SK-N-MC (cell line): ENCODE results near the gene RFC2.
"Not testable (repeated sequence)": the region's sequence is repeated elsewhere in the genome, so short reads cannot be mapped to it uniquely, and the experiment has no call there.

Experiments used
- DNase-seq: peaks from one replicate; pipeline ENCODE4 v3.0.0-alpha.2; 2011; ENCODE audit warnings: low read depth, low spot score
- H3K27ac ChIP-seq: fragments of 200-600 bp; sonication (generic); 2 replicates; pipeline ENCODE4 v1.5.1; 2016; ENCODE audit warnings: mixed run types
- H3K36me3 ChIP-seq: fragments of 200-600 bp; sonication (generic); 2 replicates; pipeline ENCODE4 v1.6.1; 2017; ENCODE audit warnings: antibody characterized with exemption, low read length, mixed read lengths; ENCODE audit not compliant: insufficient read depth
- H3K4me3 ChIP-seq: fragments of 200-600 bp; sonication (generic); 2 replicates; pipeline ENCODE4 v1.5.1; 2016
- H3K9ac ChIP-seq: fragments of 200-600 bp; sonication (generic); 2 replicates; pipeline ENCODE4 v1.8.0; 2017; ENCODE audit warnings: mixed run types, mixed read lengths; ENCODE audit not compliant: insufficient read length
- H3K9me3 ChIP-seq: fragments of 200-600 bp; sonication (generic); 2 replicates; pipeline ENCODE4 v1.6.1; 2017; ENCODE audit warnings: low read depth, mild to moderate bottlenecking, antibody characterized with exemption, low read length, moderate library complexity, mixed read lengths
- EZH2 ChIP-seq: fragments of 200-600 bp; sonication (generic); IDR thresholded peaks from one replicate; pipeline ENCODE4 v1.6.1; 2017; ENCODE audit warnings: antibody characterized with exemption
- FOXP2 ChIP-seq: optimal IDR thresholded peaks from 2 replicates; pipeline ENCODE3; 2011; ENCODE audit warnings: mild to moderate bottlenecking, moderate library complexity; ENCODE audit not compliant: insufficient read depth; ENCODE audit errors: extremely low read length, control extremely low read depth
- POLR2AphosphoS5 ChIP-seq: IDR thresholded peaks from 2 replicates; pipeline ENCODE4 v1.6.1; 2012; ENCODE audit warnings: mild to moderate bottlenecking, low read depth, low read length, borderline replicate concordance

RFC2 gene

DNA sequence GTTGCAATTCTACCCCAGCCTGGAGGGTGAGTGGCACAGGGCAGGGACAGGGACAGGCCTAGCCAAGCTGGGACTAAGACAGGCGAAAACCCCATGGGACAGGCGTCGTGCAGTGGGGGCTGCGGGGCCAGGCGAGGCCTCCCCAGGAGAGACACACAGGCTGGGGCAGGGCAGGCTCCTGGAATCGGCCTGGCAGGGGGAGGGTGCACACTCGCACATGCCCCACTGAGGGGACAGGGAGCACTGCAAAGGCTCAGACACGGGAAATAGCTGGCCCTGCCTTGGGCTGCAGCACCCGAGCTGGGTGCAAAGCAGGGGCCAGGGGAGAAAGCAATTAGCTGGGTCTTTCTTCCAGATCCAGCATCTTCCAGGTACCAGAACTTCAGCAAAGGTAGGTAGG lies 34.0 kb downstream of the RFC2 start:
- Histone ChIP-seq H3K36me3 (no peaks in the 10 kb centered on the region; the same call in 1 of the 2 replicates), H3K9ac (no peak overlapping the region), H3K27ac (no peak overlapping the region), H3K9me3 (no peaks in the 10 kb centered on the region), H3K4me3 (no peak overlapping the region)
- DNase-seq, result no peak
- TF ChIP-seq POLR2AphosphoS5, result no peak
- no peak for TF ChIP-seq EZH2
- no peak for TF ChIP-seq FOXP2

DNA sequence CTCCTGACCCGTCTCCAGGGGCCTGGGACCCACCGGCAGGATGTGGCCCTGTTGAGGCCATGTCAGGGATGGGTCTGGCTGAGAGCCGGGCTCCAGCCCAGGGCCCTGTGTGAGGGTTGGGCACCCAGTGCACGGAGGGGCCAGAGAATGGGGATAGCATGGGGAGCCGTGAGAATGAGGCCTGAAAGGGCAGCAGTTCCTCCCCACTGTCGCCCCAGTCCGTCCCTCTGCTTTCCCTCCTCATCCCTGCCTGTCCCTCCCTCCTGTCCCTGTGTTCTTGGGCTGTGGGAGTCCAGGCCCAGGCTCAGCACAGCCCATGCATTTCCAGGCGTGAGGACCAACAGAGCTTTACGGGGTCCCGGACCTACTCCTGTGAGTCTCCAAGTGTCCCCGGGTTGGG lies 34.8 kb downstream of the RFC2 start:
- Histone ChIP-seq H3K27ac (no peak overlapping the region), H3K9ac (no peak overlapping the region), H3K36me3 (no peaks in the 10 kb centered on the region), H3K4me3 (no peak overlapping the region), H3K9me3 (no peaks in the 10 kb centered on the region)
- no peak for DNase-seq
- TF ChIP-seq POLR2AphosphoS5 (no peak; the same call in 1 of the 2 replicates), FOXP2 (no peak), EZH2 (no peak)

DNA sequence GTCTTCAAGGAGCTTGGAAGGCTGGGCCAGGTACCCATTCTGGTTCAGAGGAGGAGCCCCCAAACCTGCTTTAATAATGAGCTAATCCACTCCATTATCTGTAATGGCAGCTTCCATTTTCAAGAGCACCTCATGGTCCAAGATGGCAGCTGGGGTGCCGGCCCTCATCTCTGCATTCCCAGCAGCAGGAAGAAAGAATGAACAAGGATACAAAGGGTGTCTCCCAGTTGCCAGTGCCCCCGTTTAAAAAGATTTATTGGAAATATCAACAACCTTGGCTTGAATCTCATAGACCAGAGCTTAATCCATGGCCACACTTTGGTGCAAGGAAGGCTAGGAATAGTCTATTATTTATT lies 35.9 kb downstream of the RFC2 start:
- H3K9me3 ChIP-seq, result no peaks in the 10 kb centered on the region
- H3K27ac ChIP-seq, result no peak overlapping the region

DNA sequence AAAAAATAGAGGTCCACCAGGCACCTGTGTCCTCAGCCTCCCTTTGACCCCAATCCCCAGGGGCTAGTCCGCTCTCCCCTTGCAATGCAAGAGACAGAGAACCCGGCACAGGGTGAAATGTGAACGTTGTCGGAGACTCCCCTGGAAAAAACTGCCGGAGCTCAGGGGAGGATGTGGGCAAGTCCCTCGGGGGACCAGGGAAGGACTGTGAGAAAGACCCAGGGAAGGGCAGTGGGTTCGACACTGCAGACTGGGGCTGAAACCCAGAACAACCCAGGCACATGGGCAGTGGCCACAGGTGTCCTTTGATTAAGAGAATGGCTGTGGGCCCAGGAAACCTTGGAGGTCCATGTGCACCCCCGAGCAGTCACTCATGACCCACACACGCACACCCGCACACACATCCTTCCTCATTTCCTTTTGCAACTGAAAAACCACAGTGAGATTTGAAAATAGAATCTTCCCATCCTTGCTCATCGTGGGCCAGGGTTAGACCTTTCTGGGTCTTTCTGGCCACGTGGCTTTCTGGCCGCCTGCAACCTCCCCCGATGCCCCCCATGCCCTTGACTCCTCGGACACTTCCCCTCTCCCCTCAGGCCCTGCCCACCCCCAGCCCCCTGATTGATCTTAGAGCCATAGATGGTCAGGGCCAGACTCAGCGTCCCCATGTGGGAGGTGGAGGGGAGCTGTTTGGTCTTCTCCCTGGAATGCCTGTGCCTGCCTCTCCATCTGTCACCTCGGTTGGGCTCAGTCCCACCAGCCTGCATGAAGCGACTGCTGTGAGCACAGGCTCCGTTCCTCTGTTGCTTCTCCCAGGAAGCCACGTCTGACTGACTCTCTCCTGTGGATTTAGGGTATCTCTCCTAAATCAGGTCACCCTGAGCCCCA lies 36.5 kb downstream of the RFC2 start:
- no peak for DNase-seq
- Histone ChIP-seq H3K9me3 (no peaks in the 10 kb centered on the region), H3K4me3 (no peak overlapping the region), H3K36me3 (no peaks in the 10 kb centered on the region), H3K27ac (no peak overlapping the region), H3K9ac (no peak overlapping the region)
- no peak for TF ChIP-seq POLR2AphosphoS5
- TF ChIP-seq EZH2, result no peak
- no peak for TF ChIP-seq FOXP2

More for the DNA sequence above, 35.9 kb downstream of the RFC2 start:
- DNase-seq, result no peak
- H3K4me3 ChIP-seq, result no peak overlapping the region
- no peak overlapping the region for H3K9ac ChIP-seq
- no peaks in the 10 kb centered on the region for H3K36me3 ChIP-seq
- TF ChIP-seq EZH2 (no peak), FOXP2 (no peak), POLR2AphosphoS5 (no peak)

DNA sequence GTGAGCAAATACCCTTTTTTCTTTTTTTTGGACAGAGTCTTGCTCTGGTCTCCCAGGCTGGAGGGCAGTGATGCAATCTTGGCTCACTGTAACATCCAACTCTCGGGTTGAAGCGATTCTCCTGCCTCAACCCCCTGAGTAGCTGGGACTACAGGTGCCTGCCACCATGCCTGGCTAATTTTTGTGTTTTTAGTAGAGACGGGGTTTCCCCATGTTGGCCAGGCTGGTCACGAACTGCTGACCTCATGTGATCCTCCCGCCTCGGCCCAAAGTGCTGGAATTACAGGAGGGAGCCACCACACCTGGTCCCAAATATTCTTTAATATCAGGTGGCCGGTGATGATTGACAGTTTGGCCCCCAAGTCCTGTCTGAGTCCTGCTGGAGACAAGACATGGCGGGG lies 37.8 kb downstream of the RFC2 start:
- H3K4me3 ChIP-seq, result no peak overlapping the region
- H3K9ac ChIP-seq, result no peak overlapping the region
- no peak for DNase-seq

DNA sequence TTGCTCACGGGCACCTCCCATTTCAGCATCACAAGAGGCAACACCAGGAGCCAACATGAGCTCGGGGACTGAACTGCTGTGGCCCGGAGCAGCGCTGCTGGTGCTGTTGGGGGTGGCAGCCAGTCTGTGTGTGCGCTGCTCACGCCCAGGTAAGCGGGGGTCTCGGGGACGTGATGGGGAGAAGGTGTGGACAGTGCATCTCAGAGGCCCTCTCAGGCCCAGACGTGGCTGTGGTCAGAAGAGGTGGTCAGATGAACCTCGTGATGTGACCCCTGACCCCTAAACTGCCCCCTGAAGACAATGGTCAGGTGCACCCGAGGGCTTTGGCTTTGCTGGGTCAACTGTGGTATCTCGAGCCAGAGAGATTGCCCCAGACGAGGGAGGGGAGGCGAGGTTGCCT lies 38.3 kb downstream of the RFC2 start:
- Histone ChIP-seq H3K4me3 (no peak overlapping the region), H3K9ac (no peak overlapping the region), H3K36me3 (no peaks in the 10 kb centered on the region), H3K9me3 (no peaks in the 10 kb centered on the region), H3K27ac (no peak overlapping the region)
- DNase-seq, result no peak
- TF ChIP-seq FOXP2 (no peak), EZH2 (no peak), POLR2AphosphoS5 (no peak)

More for the DNA sequence above, 37.8 kb downstream of the RFC2 start:
- Histone ChIP-seq H3K27ac (no peak overlapping the region), H3K9me3 (no peaks in the 10 kb centered on the region), H3K36me3 (no peaks in the 10 kb centered on the region)
- TF ChIP-seq POLR2AphosphoS5 (no peak), FOXP2 (no peak), EZH2 (no peak)

DNA sequence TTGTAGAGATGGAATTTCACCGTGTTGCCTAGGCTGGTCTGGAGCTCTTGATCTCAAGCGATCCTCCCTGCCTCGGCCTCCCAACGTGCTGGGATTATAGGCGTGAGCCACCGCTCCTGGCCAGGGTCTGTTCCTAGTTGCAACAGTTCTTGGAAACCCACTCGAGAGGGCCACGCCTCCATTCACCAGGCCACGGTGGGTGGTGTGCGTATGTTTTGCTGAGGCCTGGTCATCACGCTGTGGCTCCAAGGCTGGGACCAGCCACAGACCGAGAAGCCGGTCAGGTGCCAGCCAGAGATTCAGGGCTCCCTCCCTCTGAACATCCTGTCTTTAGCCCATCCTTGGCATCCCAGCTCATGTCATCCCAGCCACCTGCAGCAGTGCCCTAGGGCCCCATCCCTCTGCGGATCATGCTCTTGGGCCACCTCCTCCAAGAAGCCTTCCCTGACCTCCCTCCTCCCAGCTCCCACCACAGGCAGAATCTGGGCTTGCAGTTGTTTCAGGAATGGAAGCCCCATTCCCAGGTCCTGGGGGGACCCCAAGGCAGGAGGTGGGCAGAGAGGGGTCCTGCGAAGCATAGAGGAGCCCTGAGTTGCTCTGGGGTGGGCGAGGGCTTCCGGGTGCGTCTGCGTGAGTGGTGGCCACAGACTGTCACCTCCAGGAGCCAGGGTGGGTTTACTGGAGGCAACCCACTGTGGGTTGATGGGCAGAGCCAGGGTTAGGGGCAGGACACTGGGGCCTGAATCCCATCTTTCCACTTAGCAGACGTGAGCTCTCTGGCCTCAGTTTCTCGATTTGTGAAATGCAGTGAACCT lies 39.2 kb downstream of the RFC2 start:
- no peak overlapping the region for H3K27ac ChIP-seq
- H3K36me3 ChIP-seq, result no peaks in the 10 kb centered on the region
- DNase-seq, result no peak
- no peaks in the 10 kb centered on the region for H3K9me3 ChIP-seq
- TF ChIP-seq EZH2 (no peak), POLR2AphosphoS5 (no peak), FOXP2 (no peak)
- H3K9ac ChIP-seq, result no peak overlapping the region
- H3K4me3 ChIP-seq, result no peak overlapping the region

DNA sequence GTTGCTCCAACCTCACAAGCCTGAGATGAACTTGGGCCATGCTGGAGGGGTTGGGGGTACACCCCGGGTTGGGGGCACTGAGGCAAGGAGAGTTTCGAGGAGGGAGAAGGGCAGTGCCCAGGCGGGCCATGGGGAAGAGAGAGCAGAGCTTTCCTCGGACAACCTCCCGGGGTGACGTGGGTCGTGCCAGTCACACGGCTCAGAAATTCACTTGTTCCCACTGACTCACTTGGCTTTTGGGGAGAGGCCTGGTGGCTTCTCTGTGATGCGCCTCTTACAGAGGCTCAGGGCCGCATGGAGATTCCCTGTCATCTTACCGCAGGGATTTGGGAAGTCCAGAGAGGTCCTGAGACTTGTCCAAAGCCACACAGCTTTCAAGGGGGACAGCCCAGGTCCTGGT lies 41.5 kb downstream of the RFC2 start:
- no peak overlapping the region for H3K27ac ChIP-seq
- no peaks in the 10 kb centered on the region for H3K36me3 ChIP-seq
- DNase-seq, result no peak
- no peaks in the 10 kb centered on the region for H3K9me3 ChIP-seq
- H3K4me3 ChIP-seq, result no peak overlapping the region
- TF ChIP-seq POLR2AphosphoS5 (no peak), FOXP2 (no peak), EZH2 (no peak)
- no peak overlapping the region for H3K9ac ChIP-seq

DNA sequence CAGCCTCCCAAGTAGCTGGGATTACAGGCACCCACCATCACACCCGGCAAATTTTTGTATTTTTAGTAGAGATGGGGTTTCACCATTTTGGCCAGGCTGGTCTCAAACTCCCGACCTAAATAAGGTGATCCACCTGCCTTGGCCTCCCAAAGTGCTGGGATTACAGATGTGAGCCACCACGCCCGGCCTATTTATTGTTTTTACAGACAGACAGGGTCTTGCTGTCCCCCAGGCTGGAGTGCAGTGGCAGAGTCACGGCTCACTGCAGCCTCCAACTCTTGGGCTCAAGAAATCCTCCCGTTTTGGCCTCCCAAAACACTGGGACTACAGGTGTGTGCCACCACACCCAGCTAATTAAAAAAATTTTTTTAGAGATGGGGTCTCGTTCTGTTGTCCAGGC lies 46.0 kb downstream of the RFC2 start:
- H3K9me3 ChIP-seq, H3K4me3 ChIP-seq, DNase-seq, H3K36me3 ChIP-seq, H3K9ac ChIP-seq, H3K27ac ChIP-seq: not testable (repeated sequence)
